LNCAP (cell line): ENCODE measurements around the gene RNF223.
A peak's percentile ranks its signal among the peaks of the same experiment; 100 is the strongest.

Source experiments
- CTCF ChIP-seq: fragments of 450-650 bp; IDR thresholded peaks from 2 replicates; pipeline ENCODE4 v1.5.1; 2017; ENCODE audit warnings: mild to moderate bottlenecking

Gene RNF223

GRCh38 chr1:1062348-1063163 is 11.6 kb downstream of the RNF223 start:
- no peak for TF ChIP-seq CTCF

- TF ChIP-seq CTCF, result no peak
Measured at GRCh38 chr1:1061682-1062345, 12.3 kb downstream of the RNF223 start.

GRCh38 chr1:1060281-1061000 is 13.7 kb downstream of the RNF223 start:
- no peak for TF ChIP-seq CTCF

- peak; percentile 13; the same call in 1 of the 2 replicates for TF ChIP-seq CTCF
Measured at GRCh38 chr1:1059494-1060280, 14.4 kb downstream of the RNF223 start.

GRCh38 chr1:1058921-1059493 is 15.1 kb downstream of the RNF223 start:
- peak; percentile 67 for TF ChIP-seq CTCF

- no peak for TF ChIP-seq CTCF
Measured at GRCh38 chr1:1058088-1058905, 15.8 kb downstream of the RNF223 start.
